H9 (cell line): Measurements from ENCODE around the gene BTNL8. TPM values are rescaled to one million over a fixed set of nuclear protein-coding genes. Genes with fewer than 3 reads are reported as not detected.

ENCODE experiments used
- DNase-seq: peaks from one replicate; pipeline ENCODE4 v3.0.0-alpha.2; 2017
- H2AFZ ChIP-seq: one replicate; pipeline ENCODE4 v1.6.1; 2013; ENCODE audit warnings: mild to moderate bottlenecking, low read length, control low read depth, moderate library complexity
- H2AK5ac ChIP-seq: 2 replicates; pipeline ENCODE4 v1.6.1; 2013; ENCODE audit warnings: low read length, control low read depth, mixed read lengths; ENCODE audit not compliant: insufficient read length
- H2BK120ac ChIP-seq: one replicate; pipeline ENCODE4 v1.6.1; 2013; ENCODE audit warnings: low read depth, mild to moderate bottlenecking, low read length, control low read depth, inconsistent platforms; ENCODE audit not compliant: poor library complexity, severe bottlenecking
- H2BK12ac ChIP-seq: 2 replicates; pipeline ENCODE4 v1.6.1; 2013; ENCODE audit warnings: low read length, control low read depth, mixed read lengths, low read depth; ENCODE audit not compliant: insufficient read length
- H2BK15ac ChIP-seq: 2 replicates; pipeline ENCODE4 v1.6.1; 2013; ENCODE audit warnings: low read depth, low read length, control low read depth
- H2BK20ac ChIP-seq: one replicate; pipeline ENCODE4 v1.6.1; 2013; ENCODE audit warnings: low read depth, mild to moderate bottlenecking, low read length, control low read depth, inconsistent platforms; ENCODE audit not compliant: poor library complexity, severe bottlenecking
- H2BK5ac ChIP-seq: 2 replicates; pipeline ENCODE4 v1.6.1; 2013; ENCODE audit warnings: low read length, control low read depth, mixed read lengths; ENCODE audit not compliant: insufficient read length
- H3K14ac ChIP-seq: 2 replicates; pipeline ENCODE4 v1.6.1; 2013; ENCODE audit warnings: low read length, control low read depth; ENCODE audit not compliant: insufficient read depth
- H3K18ac ChIP-seq: 2 replicates; pipeline ENCODE4 v1.6.1; 2013; ENCODE audit warnings: low read depth, mild to moderate bottlenecking, mixed read lengths, low read length, control low read depth; ENCODE audit not compliant: insufficient read length
- H3K23ac ChIP-seq: 2 replicates; pipeline ENCODE4 v1.6.1; 2013; ENCODE audit warnings: low read length, control low read depth, mixed read lengths, low read depth; ENCODE audit not compliant: insufficient read length
- H3K23me2 ChIP-seq: 2 replicates; pipeline ENCODE4 v1.6.1; 2013; ENCODE audit warnings: low read depth, mild to moderate bottlenecking, mixed read lengths, low read length, control low read depth; ENCODE audit not compliant: insufficient read length, poor library complexity, severe bottlenecking
- H3K27ac ChIP-seq: 2 replicates; pipeline ENCODE4 v1.5.1; 2013; ENCODE audit warnings: low read length, control low read depth, mixed read lengths, low read depth; ENCODE audit not compliant: insufficient read length
- H3K27me3 ChIP-seq: 2 replicates; pipeline ENCODE4 v1.6.1; 2013; ENCODE audit warnings: low read length, control low read depth, inconsistent platforms; ENCODE audit not compliant: insufficient read depth
- H3K4ac ChIP-seq: 2 replicates; pipeline ENCODE4 v1.6.1; 2013; ENCODE audit warnings: low read depth, mild to moderate bottlenecking, control low read depth, inconsistent platforms, low read length, moderate library complexity
- H3K4me1 ChIP-seq: 2 replicates; pipeline ENCODE4 v1.6.1; 2013; ENCODE audit warnings: low read length, control low read depth, inconsistent platforms; ENCODE audit not compliant: insufficient read depth
- H3K4me2 ChIP-seq: 2 replicates; pipeline ENCODE4 v1.6.1; 2013; ENCODE audit warnings: low read length, control low read depth, mixed read lengths; ENCODE audit not compliant: insufficient read length, insufficient read depth
- H3K56ac ChIP-seq: 2 replicates; pipeline ENCODE4 v1.6.1; 2013; ENCODE audit warnings: low read depth, mild to moderate bottlenecking, mixed read lengths, low read length, control low read depth; ENCODE audit not compliant: insufficient read length
- H3K79me1 ChIP-seq: 2 replicates; pipeline ENCODE4 v1.6.1; 2013; ENCODE audit warnings: low read depth, mild to moderate bottlenecking, moderate library complexity, low read length, control low read depth, inconsistent platforms; ENCODE audit not compliant: insufficient read depth, poor library complexity, severe bottlenecking
- H3K79me2 ChIP-seq: 2 replicates; pipeline ENCODE4 v1.6.1; 2013; ENCODE audit warnings: low read length, control low read depth, inconsistent platforms; ENCODE audit not compliant: insufficient read depth
- H3K9ac ChIP-seq: 2 replicates; pipeline ENCODE4 v1.6.1; 2013; ENCODE audit warnings: low read length, control low read depth, mixed read lengths; ENCODE audit not compliant: insufficient read length; ENCODE audit errors: extremely low read depth
- H3K9me3 ChIP-seq: one replicate; pipeline ENCODE4 v1.6.1; 2013; ENCODE audit warnings: low read depth, low read length, inconsistent platforms; ENCODE audit not compliant: control insufficient read depth
- H3T11ph ChIP-seq: one replicate; pipeline ENCODE4 v1.6.1; 2013; ENCODE audit warnings: mild to moderate bottlenecking, low read length, control low read depth, inconsistent platforms
- H4K20me1 ChIP-seq: one replicate; pipeline ENCODE4 v1.6.1; 2013; ENCODE audit not compliant: control insufficient read depth, insufficient read length, insufficient read depth
- H4K5ac ChIP-seq: 2 replicates; pipeline ENCODE4 v1.6.1; 2013; ENCODE audit warnings: low read depth, mild to moderate bottlenecking, mixed read lengths, low read length, control low read depth; ENCODE audit not compliant: insufficient read length
- H4K8ac ChIP-seq: replicated peaks from 2 replicates; pipeline ENCODE4 v1.6.1; 2013; ENCODE audit warnings: low read length, control low read depth, mixed read lengths, low read depth; ENCODE audit not compliant: insufficient read length
- H4K91ac ChIP-seq: 2 replicates; pipeline ENCODE4 v1.6.1; 2013; ENCODE audit warnings: low read depth, mild to moderate bottlenecking, moderate library complexity, mixed read lengths, low read length, control low read depth; ENCODE audit not compliant: insufficient read length
- H3K27ac Mint-ChIP-seq, 3 experiments: 2 replicates in 2 of 3; 3 replicates in 1 of 3; pipeline ENCODE4 v1.8.0; 2020 to 2021; ENCODE audit warnings: mixed read lengths in 3 of 3, mild to moderate bottlenecking in 1 of 3, moderate library complexity in 1 of 3
- H3K27me3 Mint-ChIP-seq: 2 replicates; pipeline ENCODE4 v1.8.0; 2021; ENCODE audit warnings: low read depth, mild to moderate bottlenecking, moderate library complexity, mixed read lengths
- H3K36me3 Mint-ChIP-seq, 3 experiments: 2 replicates in 2 of 3; 3 replicates in 1 of 3; pipeline ENCODE4 v1.8.0; 2020 to 2021; ENCODE audit warnings: low read depth in 3 of 3, mixed read lengths in 3 of 3; ENCODE audit not compliant: insufficient read depth in 1 of 3
- H3K4me1 Mint-ChIP-seq, 2 experiments: 2 replicates each; pipeline ENCODE4 v1.8.0; 2020; ENCODE audit warnings: mixed read lengths in 2 of 2
- H3K4me3 Mint-ChIP-seq, 2 experiments: 2 replicates in 1 of 2; 3 replicates in 1 of 2; pipeline ENCODE4 v1.8.0; 2020 to 2021; ENCODE audit warnings: mild to moderate bottlenecking in 2 of 2, mixed read lengths in 2 of 2, moderate library complexity in 1 of 2
- H3K9me3 Mint-ChIP-seq, 2 experiments: 2 replicates in 1 of 2; 3 replicates in 1 of 2; pipeline ENCODE4 v1.8.0; 2020; ENCODE audit warnings: mild to moderate bottlenecking in 2 of 2, mixed read lengths in 2 of 2, moderate library complexity in 1 of 2
- WGBS: extraction: QIAGEN DNeasy Blood & Tissue Kit; methylation state at CpG from one replicate; pipeline ENCODE4 v1.1.7; 2013; ENCODE audit warnings: missing lambda C conversion rate, low lambda C conversion rate, mixed read lengths; ENCODE audit not compliant: insufficient read length; ENCODE audit errors: extremely low coverage; 5-methylcytosine and 5-hydroxymethylcytosine counted together
- total RNA-seq: library from RNA; stranded (reverse); gene quantifications from 2 replicates; pipeline ENCODE4 v1.2.1, GENCODE V29; 2021
- TF ChIP-seq, protein P1 (sequence below): fragments of 200-600 bp; sonication (generic); conservative IDR thresholded peaks from 3 replicates; pipeline ENCODE4 v1.8.0; 2021; ENCODE audit warnings: antibody characterized with exemption, mild to moderate bottlenecking

The BTNL8 gene
- total RNA-seq, 1 experiment from 2014 or later, result 0.13 TPM

DNA sequence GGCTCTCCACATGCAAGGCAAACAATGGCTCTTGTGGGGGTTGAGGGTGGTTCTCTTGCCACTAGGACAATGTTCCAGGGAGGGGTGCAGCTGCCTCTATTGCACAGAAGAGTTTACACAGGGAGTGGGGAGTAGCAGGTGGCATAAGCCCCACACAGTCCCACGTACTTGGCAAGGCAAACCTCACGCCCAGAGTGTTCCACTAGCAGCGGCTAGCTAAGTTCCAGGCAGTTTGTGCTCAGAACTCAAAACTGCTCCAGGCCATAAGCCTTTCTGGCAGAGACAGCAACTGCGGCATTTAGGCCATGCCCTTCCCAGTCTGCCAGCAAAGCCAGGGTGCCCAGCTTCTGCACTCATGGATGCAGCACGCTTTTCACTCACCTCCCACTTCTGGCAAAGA lies 60.7 kb downstream of the BTNL8 start:
- Histone ChIP-seq H3K56ac (no peak overlapping the region), H3K79me1 (no peaks in the 10 kb centered on the region), H3K9ac (no peak overlapping the region), H3T11ph (no peak overlapping the region), H3K9me3 (no peaks in the 10 kb centered on the region), H3K27ac (no peak overlapping the region), H4K5ac (no peak overlapping the region), H2BK15ac (no peak overlapping the region), H3K79me2 (no peaks in the 10 kb centered on the region), H2AFZ (no peak overlapping the region), H3K23me2 (no peaks in the 10 kb centered on the region), H3K27me3 (no peaks in the 10 kb centered on the region), H2BK12ac (no peak overlapping the region), H4K20me1 (no peaks in the 10 kb centered on the region), H2BK5ac (no peak overlapping the region), H3K4me1 (no peaks in the 10 kb centered on the region), H2BK20ac (no peak overlapping the region), H2AK5ac (no peak overlapping the region), H3K14ac (no peak overlapping the region), H4K91ac (no peak overlapping the region), H3K23ac (no peak overlapping the region), H3K4ac (no peak overlapping the region), H3K18ac (no peak overlapping the region), H3K4me2 (no peak overlapping the region), H2BK120ac (no peak overlapping the region), H4K8ac (no peak overlapping the region)
- TF ChIP-seq, protein P1, sequence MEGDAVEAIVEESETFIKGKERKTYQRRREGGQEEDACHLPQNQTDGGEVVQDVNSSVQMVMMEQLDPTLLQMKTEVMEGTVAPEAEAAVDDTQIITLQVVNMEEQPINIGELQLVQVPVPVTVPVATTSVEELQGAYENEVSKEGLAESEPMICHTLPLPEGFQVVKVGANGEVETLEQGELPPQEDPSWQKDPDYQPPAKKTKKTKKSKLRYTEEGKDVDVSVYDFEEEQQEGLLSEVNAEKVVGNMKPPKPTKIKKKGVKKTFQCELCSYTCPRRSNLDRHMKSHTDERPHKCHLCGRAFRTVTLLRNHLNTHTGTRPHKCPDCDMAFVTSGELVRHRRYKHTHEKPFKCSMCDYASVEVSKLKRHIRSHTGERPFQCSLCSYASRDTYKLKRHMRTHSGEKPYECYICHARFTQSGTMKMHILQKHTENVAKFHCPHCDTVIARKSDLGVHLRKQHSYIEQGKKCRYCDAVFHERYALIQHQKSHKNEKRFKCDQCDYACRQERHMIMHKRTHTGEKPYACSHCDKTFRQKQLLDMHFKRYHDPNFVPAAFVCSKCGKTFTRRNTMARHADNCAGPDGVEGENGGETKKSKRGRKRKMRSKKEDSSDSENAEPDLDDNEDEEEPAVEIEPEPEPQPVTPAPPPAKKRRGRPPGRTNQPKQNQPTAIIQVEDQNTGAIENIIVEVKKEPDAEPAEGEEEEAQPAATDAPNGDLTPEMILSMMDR, result no peak
- no CpG with 5 or more reads among the region's 5 CpGs for WGBS
- Mint-ChIP-seq H3K27ac (no peak overlapping the region; a peak in 1 of 7 replicates), H3K4me1 (peaks cover 12 to 13% of the 10 kb centered on the region in 2 experiments), H3K4me3 (no peak overlapping the region), H3K9me3 (peaks cover 0 to 3% of the 10 kb centered on the region in 2 experiments; a peak in 1 of 5 replicates), H3K27me3 (peaks cover 2% of the 10 kb centered on the region; the same call in 1 of the 2 replicates), H3K36me3 (no peaks in the 10 kb centered on the region; a peak in 1 of 7 replicates)
- no peak for DNase-seq
